Measurements from ENCODE around the gene ROBO2. TPM values are rescaled to one million over a fixed set of nuclear protein-coding genes. Genes with fewer than 3 reads are reported as not detected.

Gene ROBO2
- polyA plus RNA-seq, 1 of the 3 experiments (the other 2 are of a cell fraction): not detected

- no peak overlapping the region for H3K27ac ChIP-seq (ENCODE audit: low read depth in 2 of 2, low read length in 1 of 2)
- peaks cover 0 to 3% of the 10 kb centered on the region in 2 experiments; a peak in 1 of 4 replicates for H3K4me1 ChIP-seq (ENCODE audit: control insufficient read depth in 1 of 2, insufficient read depth in 2 of 2, low read depth in 1 of 2, low read length in 1 of 2)
- no peak for DNase-seq
- H3K4me2 ChIP-seq: no peak overlapping the region
- no peaks in the 10 kb centered on the region for H3F3A ChIP-seq (replicated peaks; ENCODE audit: insufficient read depth)
- 32% methylated on average over 2 of the region's 2 CpGs for WGBS (ENCODE audit: low lambda C conversion rate)
- no peaks in the 10 kb centered on the region for H3K36me3 ChIP-seq (replicated peaks in 1 of 2; ENCODE audit: control insufficient read depth in 1 of 2, insufficient read depth in 2 of 2, low read length in 1 of 2)
- no peaks in the 10 kb centered on the region for H3K79me2 ChIP-seq (ENCODE audit: insufficient read depth)
- H3K27me3 ChIP-seq (ENCODE audit: insufficient read depth): no peaks in the 10 kb centered on the region
- ChIA-PET CTCF (interaction anchor here (0.6 to 1.3 kb wide), 2 partner anchors 19 to 134 kb away, joined by 3 read pairs; no protein-coding TSS in a partner anchor), POLR2A (no interaction called here)
- H2AFZ ChIP-seq (ENCODE audit: low read depth): no peak overlapping the region
- H3K9me2 ChIP-seq: no peaks in the 10 kb centered on the region
- H3K9ac ChIP-seq: no peak overlapping the region
- H3K4me3 ChIP-seq (ENCODE audit: low read depth in 2 of 2, low read length in 1 of 2): no peak overlapping the region
- TF ChIP-seq ELF1 (IDR thresholded peaks at IDR 0.05) (no peak), GATA2 (CRISPR knock-in tag; IDR thresholded peaks at IDR 0.05) (no peak), RFX5 (IDR thresholded peaks at IDR 0.05; ENCODE audit: low read length) (no peak), MEF2A (IDR thresholded peaks at IDR 0.05; ENCODE audit: borderline replicate concordance, low read depth) (no peak), FOSL2 (IDR thresholded peaks at IDR 0.05; ENCODE audit: borderline replicate concordance, low read depth) (no peak), MXI1 (IDR thresholded peaks at IDR 0.05; ENCODE audit: low read depth, low read length) (no peak), RCOR1 (IDR thresholded peaks at IDR 0.05; ENCODE audit: low read length) (no peak), JUND (IDR thresholded peaks at IDR 0.05) (no peak), RAD21 (IDR thresholded peaks at IDR 0.05; ENCODE audit: low read length) (no peak), FOXM1 (IDR thresholded peaks at IDR 0.05; ENCODE audit: low read depth) (no peak), SIN3A (IDR thresholded peaks at IDR 0.05; ENCODE audit: borderline replicate concordance, low read depth, low read length) (no peak), TEAD4 (IDR thresholded peaks at IDR 0.05; ENCODE audit: borderline replicate concordance, insufficient read depth) (no peak), EP300 (IDR thresholded peaks at IDR 0.05; ENCODE audit: borderline replicate concordance in 1 of 2, low read depth in 1 of 2, low read length in 1 of 2) (no peak), CHD2 (IDR thresholded peaks at IDR 0.05; ENCODE audit: low read length, partially characterized antibody) (no peak), FOXJ3 (CRISPR knock-in tag; IDR thresholded peaks at IDR 0.05) (no peak), GABPA (IDR thresholded peaks at IDR 0.05; ENCODE audit: low read depth) (no peak)
- TF ChIP-seq, protein P1, sequence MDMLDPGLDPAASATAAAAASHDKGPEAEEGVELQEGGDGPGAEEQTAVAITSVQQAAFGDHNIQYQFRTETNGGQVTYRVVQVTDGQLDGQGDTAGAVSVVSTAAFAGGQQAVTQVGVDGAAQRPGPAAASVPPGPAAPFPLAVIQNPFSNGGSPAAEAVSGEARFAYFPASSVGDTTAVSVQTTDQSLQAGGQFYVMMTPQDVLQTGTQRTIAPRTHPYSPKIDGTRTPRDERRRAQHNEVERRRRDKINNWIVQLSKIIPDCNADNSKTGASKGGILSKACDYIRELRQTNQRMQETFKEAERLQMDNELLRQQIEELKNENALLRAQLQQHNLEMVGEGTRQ (IDR thresholded peaks at IDR 0.05; ENCODE audit: borderline replicate concordance, low read depth, low read length): no peak
- TF ChIP-seq, protein P2, sequence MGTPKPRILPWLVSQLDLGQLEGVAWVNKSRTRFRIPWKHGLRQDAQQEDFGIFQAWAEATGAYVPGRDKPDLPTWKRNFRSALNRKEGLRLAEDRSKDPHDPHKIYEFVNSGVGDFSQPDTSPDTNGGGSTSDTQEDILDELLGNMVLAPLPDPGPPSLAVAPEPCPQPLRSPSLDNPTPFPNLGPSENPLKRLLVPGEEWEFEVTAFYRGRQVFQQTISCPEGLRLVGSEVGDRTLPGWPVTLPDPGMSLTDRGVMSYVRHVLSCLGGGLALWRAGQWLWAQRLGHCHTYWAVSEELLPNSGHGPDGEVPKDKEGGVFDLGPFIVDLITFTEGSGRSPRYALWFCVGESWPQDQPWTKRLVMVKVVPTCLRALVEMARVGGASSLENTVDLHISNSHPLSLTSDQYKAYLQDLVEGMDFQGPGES (IDR thresholded peaks at IDR 0.05; ENCODE audit: low read depth, low read length): no peak
- TF ChIP-seq, protein P3, sequence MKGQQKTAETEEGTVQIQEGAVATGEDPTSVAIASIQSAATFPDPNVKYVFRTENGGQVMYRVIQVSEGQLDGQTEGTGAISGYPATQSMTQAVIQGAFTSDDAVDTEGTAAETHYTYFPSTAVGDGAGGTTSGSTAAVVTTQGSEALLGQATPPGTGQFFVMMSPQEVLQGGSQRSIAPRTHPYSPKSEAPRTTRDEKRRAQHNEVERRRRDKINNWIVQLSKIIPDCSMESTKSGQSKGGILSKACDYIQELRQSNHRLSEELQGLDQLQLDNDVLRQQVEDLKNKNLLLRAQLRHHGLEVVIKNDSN (IDR thresholded peaks at IDR 0.05; ENCODE audit: borderline replicate concordance, low read depth): no peak
- TF ChIP-seq, protein P4, sequence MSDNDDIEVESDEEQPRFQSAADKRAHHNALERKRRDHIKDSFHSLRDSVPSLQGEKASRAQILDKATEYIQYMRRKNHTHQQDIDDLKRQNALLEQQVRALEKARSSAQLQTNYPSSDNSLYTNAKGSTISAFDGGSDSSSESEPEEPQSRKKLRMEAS (IDR thresholded peaks at IDR 0.05; ENCODE audit: low read depth): no peak
- no peaks in the 10 kb centered on the region for H4K20me1 ChIP-seq (ENCODE audit: insufficient read depth)
- H3K9me3 ChIP-seq: no peaks in the 10 kb centered on the region
Observed at GRCh38 chr3:77122652-77123051, 82.8 kb downstream of the ROBO2 start.

Measured in SK-N-SH (cell line).